KOPT-K1 (cell line): ENCODE measurements around the gene SLC12A9.

Experiments
- H3K27ac ChIP-seq: fragments of 200-600 bp; sonication (generic); 2 replicates; pipeline ENCODE4 v1.5.1; 2016; ENCODE audit warnings: antibody characterized with exemption, mild to moderate bottlenecking, low read depth, low read length; ENCODE audit not compliant: poor library complexity, severe bottlenecking
- H3K36me3 ChIP-seq: fragments of 200-600 bp; sonication (generic); 2 replicates; pipeline ENCODE4 v1.5.1; 2017; ENCODE audit warnings: antibody characterized with exemption, mild to moderate bottlenecking, low read length, moderate library complexity; ENCODE audit not compliant: insufficient read depth
- H3K9me3 ChIP-seq: fragments of 200-600 bp; sonication (generic); 2 replicates; pipeline ENCODE4 v1.5.1; 2017; ENCODE audit warnings: antibody characterized with exemption, low read length, mild to moderate bottlenecking; ENCODE audit not compliant: insufficient read depth, poor library complexity, severe bottlenecking

Gene SLC12A9

GRCh38 chr7:100882785-100883526 is 30.4 kb downstream of the SLC12A9 start:
- H3K27ac ChIP-seq, result peak overlapping the region; percentile 22
- no peaks in the 10 kb centered on the region for H3K9me3 ChIP-seq
- peaks cover 100% of the 10 kb centered on the region for H3K36me3 ChIP-seq

GRCh38 chr7:100884736-100885439 is 32.4 kb downstream of the SLC12A9 start:
- no peak overlapping the region for H3K27ac ChIP-seq
- peaks cover 90% of the 10 kb centered on the region for H3K36me3 ChIP-seq
- no peaks in the 10 kb centered on the region for H3K9me3 ChIP-seq

- Histone ChIP-seq H3K9me3 (no peaks in the 10 kb centered on the region), H3K36me3 (peaks cover 83% of the 10 kb centered on the region), H3K27ac (no peak overlapping the region)
These were observed 33.1 kb downstream of the SLC12A9 start for GRCh38 chr7:100885440-100886141.

- Histone ChIP-seq H3K36me3 (peaks cover 76% of the 10 kb centered on the region), H3K27ac (no peak overlapping the region), H3K9me3 (no peaks in the 10 kb centered on the region)
These were observed 33.8 kb downstream of the SLC12A9 start for GRCh38 chr7:100886142-100886935.

GRCh38 chr7:100886936-100887515 is 34.5 kb downstream of the SLC12A9 start:
- H3K36me3 ChIP-seq, result peaks cover 69% of the 10 kb centered on the region
- peak overlapping the region; percentile 33 for H3K27ac ChIP-seq
- no peaks in the 10 kb centered on the region for H3K9me3 ChIP-seq

- peak overlapping the region; percentile 33 for H3K27ac ChIP-seq
- H3K36me3 ChIP-seq, result peaks cover 62% of the 10 kb centered on the region
- no peaks in the 10 kb centered on the region for H3K9me3 ChIP-seq
These were observed 35.2 kb downstream of the SLC12A9 start for GRCh38 chr7:100887516-100888290.

- Histone ChIP-seq H3K27ac (peak overlapping the region; percentile 66), H3K9me3 (no peaks in the 10 kb centered on the region), H3K36me3 (peaks cover 55% of the 10 kb centered on the region)
These were observed 35.9 kb downstream of the SLC12A9 start for GRCh38 chr7:100888291-100888987.

- peak within 1 kb of the TSS; percentile 66 for H3K27ac ChIP-seq
- H3K9me3 ChIP-seq, result no peaks in the 10 kb centered on the region
- peaks cover 48% of the 10 kb centered on the region for H3K36me3 ChIP-seq
These were observed 36.7 kb downstream of the SLC12A9 start, which contains the start of gene UFSP1 for GRCh38 chr7:100888988-100889750. UFSP1 (minus strand) TSS chr7:100889715; CDS start chr7:100889271, 444 bp downstream.

- Histone ChIP-seq H3K27ac (no peak overlapping the region), H3K9me3 (no peaks in the 10 kb centered on the region), H3K36me3 (peaks cover 30% of the 10 kb centered on the region)
These were observed 38.4 kb downstream of the SLC12A9 start for GRCh38 chr7:100890653-100891567.

GRCh38 chr7:100891568-100892247 is 39.2 kb downstream of the SLC12A9 start:
- H3K36me3 ChIP-seq, result peaks cover 22% of the 10 kb centered on the region
- H3K9me3 ChIP-seq, result no peaks in the 10 kb centered on the region
- H3K27ac ChIP-seq, result no peak overlapping the region

GRCh38 chr7:100892364-100893317 is 40.1 kb downstream of the SLC12A9 start:
- Histone ChIP-seq H3K27ac (no peak overlapping the region), H3K36me3 (peaks cover 13% of the 10 kb centered on the region), H3K9me3 (no peaks in the 10 kb centered on the region)
